HEK293T (cell line): ENCODE measurements around the gene STT3B.

Experiments used
- BHLHE40 ChIP-seq: fragments of 450-650 bp; IDR thresholded peaks from 2 replicates; pipeline ENCODE4 v1.6.1; 2016; ENCODE audit warnings: mild to moderate bottlenecking, moderate library complexity, borderline replicate concordance
- L3MBTL2 ChIP-seq: fragments of 450-650 bp; conservative IDR thresholded peaks from 2 replicates; pipeline ENCODE4 v1.6.1; 2016; ENCODE audit warnings: mild to moderate bottlenecking
- PKNOX1 ChIP-seq: fragments of 450-650 bp; IDR thresholded peaks from 2 replicates; pipeline ENCODE4 v1.6.1; 2016
- SP1 ChIP-seq: fragments of 450-650 bp; IDR thresholded peaks from 2 replicates; pipeline ENCODE4 v1.6.1; 2017

- TF ChIP-seq L3MBTL2 (peak; percentile 69), BHLHE40 (no peak), PKNOX1 (no peak), SP1 (no peak)
These were observed 16.0 kb upstream of the STT3B start for GRCh38 chr3:31516757-31517156.
